ENCODE data around the gene FASTKD3.

FASTKD3 gene

GRCh38 chr5:7845557-7845956 is 23.3 kb downstream of the FASTKD3 start:
- H3K4me3 ChIP-seq (replicated peaks; ENCODE audit: low read depth, low read length), result no peak overlapping the region
- no peak for DNase-seq (ENCODE audit: extremely low read depth, low read depth)
- TF ChIP-seq CTCF (IDR thresholded peaks at IDR 0.05; ENCODE audit: low read depth, low read length, missing control alignments), result no peak

GRCh38 chr5:7844901-7845300 is 23.9 kb downstream of the FASTKD3 start:
- no peak overlapping the region for H3K4me3 ChIP-seq (replicated peaks; ENCODE audit: low read depth, low read length)
- TF ChIP-seq CTCF (IDR thresholded peaks at IDR 0.05; ENCODE audit: low read depth, low read length, missing control alignments), result no peak
- DNase-seq (ENCODE audit: extremely low read depth, low read depth), result no peak

- no peak for DNase-seq (ENCODE audit: extremely low read depth, low read depth)
- no peak for TF ChIP-seq CTCF (IDR thresholded peaks at IDR 0.05; ENCODE audit: low read depth, low read length, missing control alignments)
- no peak overlapping the region for H3K4me3 ChIP-seq (replicated peaks; ENCODE audit: low read depth, low read length)
These were observed 26.3 kb downstream of the FASTKD3 start for GRCh38 chr5:7842531-7842930.

GRCh38 chr5:7837403-7837802 is 31.4 kb downstream of the FASTKD3 start:
- no peak overlapping the region for H3K4me3 ChIP-seq (replicated peaks; ENCODE audit: low read depth, low read length)
- DNase-seq (ENCODE audit: extremely low read depth, low read depth), result no peak
- TF ChIP-seq CTCF (IDR thresholded peaks at IDR 0.05; ENCODE audit: low read depth, low read length, missing control alignments), result no peak

- TF ChIP-seq CTCF (IDR thresholded peaks at IDR 0.05; ENCODE audit: low read depth, low read length, missing control alignments), result no peak
- no peak for DNase-seq (ENCODE audit: extremely low read depth, low read depth)
- no peak overlapping the region for H3K4me3 ChIP-seq (replicated peaks; ENCODE audit: low read depth, low read length)
These were observed 33.8 kb downstream of the FASTKD3 start for GRCh38 chr5:7834982-7835381.

- TF ChIP-seq CTCF (IDR thresholded peaks at IDR 0.05; ENCODE audit: low read depth, low read length, missing control alignments), result no peak
- no peak overlapping the region for H3K4me3 ChIP-seq (replicated peaks; ENCODE audit: low read depth, low read length)
- no peak for DNase-seq (ENCODE audit: extremely low read depth, low read depth)
These were observed 40.6 kb downstream of the FASTKD3 start for GRCh38 chr5:7828269-7828668.

- TF ChIP-seq CTCF (IDR thresholded peaks at IDR 0.05; ENCODE audit: low read depth, low read length, missing control alignments), result peak; percentile 21
- H3K4me3 ChIP-seq (replicated peaks; ENCODE audit: low read depth, low read length), result no peak overlapping the region
- DNase-seq (ENCODE audit: extremely low read depth, low read depth), result no peak
These were observed 41.2 kb downstream of the FASTKD3 start for GRCh38 chr5:7827610-7828009.
